ENCODE results near the gene SELENOO.

Gene SELENOO

DNA sequence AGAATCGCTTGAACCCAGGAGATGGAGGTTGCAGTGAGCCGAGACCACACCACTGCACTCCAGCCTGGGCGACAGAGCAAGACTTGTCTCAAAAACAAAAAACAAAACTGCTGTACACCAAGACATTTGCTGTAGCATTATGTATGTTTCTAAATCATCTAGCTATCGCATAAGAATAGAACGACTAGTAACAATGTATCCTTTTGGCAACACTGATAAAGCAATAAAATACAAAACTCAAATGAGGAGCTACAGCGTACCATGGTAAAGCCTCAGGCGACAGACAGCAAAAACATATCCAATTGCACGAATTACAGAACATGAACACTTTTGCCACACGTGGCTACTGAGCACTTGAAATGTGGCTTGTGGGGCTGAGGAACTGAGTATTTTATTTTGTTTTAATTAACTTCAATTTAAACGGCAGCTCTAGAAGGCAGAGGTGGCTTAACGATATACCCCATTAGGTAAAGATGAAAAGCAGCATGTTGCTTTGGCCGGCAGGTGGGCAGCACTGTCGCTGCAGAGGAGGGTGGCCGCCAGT is 41.7 kb downstream of the SELENOO start:
- peak; percentile 20 for FAIRE-seq
- DNase-seq (ENCODE audit: insufficient read length, low spot score) = no peak
- TF ChIP-seq PAX5 (IDR thresholded peaks at IDR 0.05; ENCODE audit: insufficient read depth, low read length, severe bottlenecking) (no peak), POLR2A (IDR thresholded peaks at IDR 0.05; ENCODE audit: low read depth, low read length) (no peak), POLR2AphosphoS5 (IDR thresholded peaks at IDR 0.05; ENCODE audit: low read depth, low read length) (no peak), TAF1 (IDR thresholded peaks at IDR 0.05; ENCODE audit: low read depth, low read length) (no peak), POU2F2 (IDR thresholded peaks at IDR 0.05; ENCODE audit: low read depth, low read length) (no peak), SPI1 (IDR thresholded peaks at IDR 0.05; ENCODE audit: low read depth, low read length) (no peak)

DNA sequence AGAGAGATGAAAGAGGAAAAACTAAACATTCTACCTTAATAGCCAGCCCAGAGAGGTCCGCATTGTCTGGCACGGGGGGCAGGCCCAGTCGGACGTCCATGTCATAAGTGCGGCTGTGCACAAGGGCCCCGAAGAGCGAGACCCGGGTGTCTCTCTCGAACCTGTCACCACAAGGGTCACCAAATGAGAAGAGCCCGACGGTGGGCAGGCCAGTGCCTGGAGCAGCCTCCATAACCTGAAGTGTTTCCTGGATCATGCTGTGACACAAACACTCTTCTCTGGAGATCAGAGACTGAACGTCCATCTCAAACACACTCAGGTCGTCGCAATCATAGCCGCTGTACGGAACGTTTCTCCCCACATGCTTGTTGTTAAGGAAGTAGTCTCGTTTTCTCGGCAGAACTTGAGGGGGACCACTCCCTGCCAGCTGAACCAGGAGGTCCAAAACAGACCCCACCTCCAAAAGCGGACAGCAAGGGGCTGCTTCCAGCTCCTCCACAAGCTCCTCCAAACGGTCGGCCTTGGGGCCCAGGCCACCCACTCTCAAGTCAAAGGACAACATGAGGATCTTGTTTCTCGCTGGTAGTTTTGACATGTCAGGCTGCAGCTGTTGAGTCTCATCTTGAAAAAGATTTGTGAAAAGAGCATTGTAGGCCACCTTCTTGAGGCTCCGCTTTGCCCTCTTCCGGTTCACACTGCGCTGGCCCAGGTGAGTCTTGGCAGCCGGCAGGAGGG is 43.0 kb downstream of the SELENOO start:
- TF ChIP-seq POLR2A (IDR thresholded peaks at IDR 0.05; ENCODE audit: low read depth, low read length) (no peak), POLR2AphosphoS5 (IDR thresholded peaks at IDR 0.05; ENCODE audit: low read depth, low read length) (no peak), SPI1 (IDR thresholded peaks at IDR 0.05; ENCODE audit: low read depth, low read length) (no peak), POU2F2 (IDR thresholded peaks at IDR 0.05; ENCODE audit: low read depth, low read length) (no peak), PAX5 (IDR thresholded peaks at IDR 0.05; ENCODE audit: insufficient read depth, low read length, severe bottlenecking) (no peak), TAF1 (IDR thresholded peaks at IDR 0.05; ENCODE audit: low read depth, low read length) (no peak)
- DNase-seq (ENCODE audit: insufficient read length, low spot score) (no peak), FAIRE-seq (no peak)

DNA sequence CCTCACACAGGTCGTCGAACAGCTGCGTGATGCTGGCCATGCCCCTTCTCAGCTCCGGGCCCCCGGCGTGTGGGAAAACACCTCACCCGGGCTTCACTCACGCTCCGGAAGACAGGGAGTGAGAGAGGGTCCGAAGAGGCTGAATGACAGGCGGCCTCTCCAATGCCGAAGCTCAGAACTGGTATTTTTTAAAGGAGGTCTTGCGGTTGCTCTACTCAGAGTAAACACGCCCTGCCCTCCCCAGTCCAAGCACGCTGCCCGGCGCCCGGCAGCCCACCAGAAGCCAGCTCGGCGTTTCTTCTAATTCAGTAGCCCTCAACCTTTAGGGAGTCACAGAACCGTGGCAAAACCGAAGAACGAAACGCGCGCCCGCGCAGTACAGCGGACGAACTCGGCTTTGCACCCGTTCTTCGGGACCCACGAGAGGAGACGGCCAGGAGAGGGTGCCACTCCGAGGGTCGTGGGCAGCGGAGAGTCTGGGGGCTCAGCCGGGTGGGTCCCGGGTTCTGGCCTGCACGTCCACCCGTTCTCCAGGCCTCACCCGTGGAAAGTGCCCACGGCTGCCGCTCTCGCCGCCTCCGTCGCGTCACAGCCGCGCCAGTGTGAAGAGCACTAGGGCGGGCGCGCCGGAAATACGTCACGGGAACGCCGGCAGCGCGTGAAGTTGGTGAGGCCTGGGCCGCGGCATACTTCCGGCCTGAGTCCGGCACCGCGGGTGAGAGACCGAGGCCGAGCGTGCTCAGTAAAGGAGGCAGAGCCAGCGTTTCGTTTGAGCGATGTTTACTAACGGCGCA is 43.8 kb downstream of the SELENOO start, which contains the start of gene TUBGCP6:
TUBGCP6 (minus strand) TSS at position 604 of the 794 bp plus-strand sequence; CDS start at position 40, 564 bp downstream.
- TF ChIP-seq POLR2A (IDR thresholded peaks at IDR 0.05; ENCODE audit: low read depth, low read length) (peak; percentile 85), POLR2AphosphoS5 (IDR thresholded peaks at IDR 0.05; ENCODE audit: low read depth, low read length) (peak; percentile 93), SPI1 (IDR thresholded peaks at IDR 0.05; ENCODE audit: low read depth, low read length) (no peak), PAX5 (IDR thresholded peaks at IDR 0.05; ENCODE audit: insufficient read depth, low read length, severe bottlenecking) (peak; percentile 72), POU2F2 (IDR thresholded peaks at IDR 0.05; ENCODE audit: low read depth, low read length) (peak; percentile 11; the same call in 1 of the 2 replicates), TAF1 (IDR thresholded peaks at IDR 0.05; ENCODE audit: low read depth, low read length) (peak; percentile 69)
- peak; percentile 99 for FAIRE-seq
- peak; percentile 96 for DNase-seq (ENCODE audit: insufficient read length, low spot score)

DNA sequence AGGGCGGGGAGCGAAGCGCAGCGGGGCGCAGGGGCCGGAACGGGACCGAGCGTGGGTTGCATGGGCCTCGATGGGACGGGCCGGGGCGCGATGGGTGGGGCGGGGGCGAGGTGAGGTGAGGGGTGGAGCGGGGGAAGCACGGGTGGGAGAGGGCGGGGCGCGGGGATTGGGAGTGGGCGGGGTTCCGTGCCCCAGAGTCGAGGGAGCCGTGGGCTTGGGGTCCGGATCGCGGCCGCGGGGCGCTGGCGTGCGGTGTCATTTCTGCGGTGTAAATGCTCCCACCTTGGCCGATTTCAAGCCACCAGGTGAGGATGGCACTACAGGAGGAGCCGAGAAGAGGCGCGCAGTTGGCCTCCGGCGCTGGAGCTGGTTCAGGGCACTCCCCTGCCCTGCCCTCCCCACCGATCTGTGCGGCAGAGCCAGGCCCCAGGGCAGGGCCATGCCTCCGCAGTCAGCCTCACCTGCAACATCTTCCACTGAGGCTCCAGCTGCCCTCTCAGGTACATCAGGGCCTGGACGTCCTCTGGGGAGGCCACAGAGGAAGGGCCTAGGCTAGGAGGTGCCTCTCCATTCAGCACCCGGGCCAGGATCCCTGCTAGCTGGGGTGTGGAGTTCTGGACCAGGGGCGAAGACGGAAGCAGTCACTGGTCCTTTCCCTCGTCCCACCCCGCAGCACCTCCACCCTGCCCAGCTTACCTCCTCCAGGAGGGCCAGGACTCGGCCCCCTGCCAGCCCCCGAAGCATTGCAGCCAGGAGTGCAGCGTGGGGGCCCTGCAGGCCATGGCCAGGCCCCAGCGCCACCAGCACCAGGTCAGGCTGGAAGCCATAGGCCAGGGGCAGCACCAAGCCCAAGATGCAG is 44.6 kb downstream of the SELENOO start:
- FAIRE-seq = no peak
- TF ChIP-seq POLR2AphosphoS5 (IDR thresholded peaks at IDR 0.05; ENCODE audit: low read depth, low read length) = no peak; the same call in 1 of the 2 replicates
- TF ChIP-seq POLR2A (IDR thresholded peaks at IDR 0.05; ENCODE audit: low read depth, low read length) = no peak
- no peak for TF ChIP-seq TAF1 (IDR thresholded peaks at IDR 0.05; ENCODE audit: low read depth, low read length)
- no peak for TF ChIP-seq POU2F2 (IDR thresholded peaks at IDR 0.05; ENCODE audit: low read depth, low read length)
- no peak for TF ChIP-seq SPI1 (IDR thresholded peaks at IDR 0.05; ENCODE audit: low read depth, low read length)
- no peak for TF ChIP-seq PAX5 (IDR thresholded peaks at IDR 0.05; ENCODE audit: insufficient read depth, low read length, severe bottlenecking)
- no peak for DNase-seq (ENCODE audit: insufficient read length, low spot score)

DNA sequence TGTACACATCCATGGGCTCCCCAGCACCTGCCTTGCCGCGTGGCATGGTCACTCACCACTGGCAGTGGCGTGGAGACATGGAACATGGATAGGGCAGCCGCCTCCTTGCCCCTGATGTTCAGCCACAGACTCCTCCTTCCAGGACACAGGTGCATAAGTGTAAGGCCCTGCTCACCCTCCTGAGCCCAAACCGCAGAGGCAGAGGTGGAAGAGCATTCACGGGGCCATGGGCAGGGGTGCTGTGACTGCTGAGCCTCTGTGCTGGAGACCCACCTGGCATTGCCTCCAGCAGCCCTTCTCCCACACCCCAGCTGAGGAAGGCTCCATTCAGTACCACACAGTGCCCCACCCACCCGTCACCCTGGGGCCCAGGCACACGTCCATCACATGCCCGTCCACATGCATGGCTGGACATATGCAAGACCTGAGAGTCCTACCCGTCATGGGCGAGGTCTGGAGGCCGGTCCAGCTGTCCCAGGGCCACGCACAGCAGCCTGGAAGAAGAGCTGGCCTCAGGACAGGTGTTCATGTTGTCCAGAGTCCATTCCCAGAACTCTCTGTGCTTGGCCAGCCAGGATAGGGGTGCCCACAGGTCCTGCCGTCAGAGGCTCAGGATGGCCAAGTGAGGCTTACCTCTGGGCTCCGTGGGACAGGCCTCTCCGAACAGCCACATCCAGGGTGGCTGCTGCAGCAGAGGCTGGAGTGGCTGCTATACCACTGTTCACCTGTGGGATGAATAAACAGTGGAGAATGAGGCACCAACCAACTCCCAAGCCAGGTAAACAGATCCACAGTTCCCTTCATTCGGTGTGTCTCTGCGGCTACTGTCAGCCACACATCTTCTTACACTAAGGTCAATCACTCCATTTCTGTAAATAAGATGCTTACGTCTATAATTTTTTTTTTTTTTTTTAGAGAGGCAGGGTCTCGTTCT is 45.7 kb downstream of the SELENOO start:
- no peak for DNase-seq (ENCODE audit: insufficient read length, low spot score)
- TF ChIP-seq POLR2A (IDR thresholded peaks at IDR 0.05; ENCODE audit: low read depth, low read length) = peak; percentile 13; the same call in 1 of the 2 replicates
- TF ChIP-seq SPI1 (IDR thresholded peaks at IDR 0.05; ENCODE audit: low read depth, low read length) = no peak
- no peak for FAIRE-seq

DNA sequence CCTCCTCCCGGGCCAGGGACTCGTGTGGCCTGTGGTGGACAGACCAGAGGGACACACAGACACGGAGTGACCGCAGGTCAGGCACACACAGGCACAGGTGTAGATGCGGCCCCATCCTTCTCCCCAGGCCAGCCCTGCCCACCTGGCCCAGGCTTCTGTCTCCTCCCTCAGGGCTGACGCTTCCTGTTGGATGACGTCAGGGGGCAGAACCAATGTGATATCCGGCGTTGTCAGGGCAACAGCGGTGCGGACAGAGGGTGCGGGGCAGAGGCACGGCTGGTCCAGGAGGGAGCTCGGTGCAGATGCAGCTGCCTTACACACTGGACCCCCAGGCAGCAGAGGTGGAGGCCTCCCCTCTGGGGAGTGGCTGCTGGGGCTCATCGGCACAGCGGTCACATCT is 46.9 kb downstream of the SELENOO start:
- DNase-seq (ENCODE audit: insufficient read length, low spot score) = no peak
- peak; percentile 93 for FAIRE-seq
- peak; percentile 52; the same call in 1 of the 2 replicates for TF ChIP-seq POU2F2 (IDR thresholded peaks at IDR 0.05; ENCODE audit: low read depth, low read length)
- peak; percentile 52 for TF ChIP-seq POLR2AphosphoS5 (IDR thresholded peaks at IDR 0.05; ENCODE audit: low read depth, low read length)
- no peak for TF ChIP-seq PAX5 (IDR thresholded peaks at IDR 0.05; ENCODE audit: insufficient read depth, low read length, severe bottlenecking)
- no peak; the same call in 1 of the 2 replicates for TF ChIP-seq POLR2A (IDR thresholded peaks at IDR 0.05; ENCODE audit: low read depth, low read length)
- TF ChIP-seq TAF1 (IDR thresholded peaks at IDR 0.05; ENCODE audit: low read depth, low read length) = no peak
- no peak for TF ChIP-seq SPI1 (IDR thresholded peaks at IDR 0.05; ENCODE audit: low read depth, low read length)

DNA sequence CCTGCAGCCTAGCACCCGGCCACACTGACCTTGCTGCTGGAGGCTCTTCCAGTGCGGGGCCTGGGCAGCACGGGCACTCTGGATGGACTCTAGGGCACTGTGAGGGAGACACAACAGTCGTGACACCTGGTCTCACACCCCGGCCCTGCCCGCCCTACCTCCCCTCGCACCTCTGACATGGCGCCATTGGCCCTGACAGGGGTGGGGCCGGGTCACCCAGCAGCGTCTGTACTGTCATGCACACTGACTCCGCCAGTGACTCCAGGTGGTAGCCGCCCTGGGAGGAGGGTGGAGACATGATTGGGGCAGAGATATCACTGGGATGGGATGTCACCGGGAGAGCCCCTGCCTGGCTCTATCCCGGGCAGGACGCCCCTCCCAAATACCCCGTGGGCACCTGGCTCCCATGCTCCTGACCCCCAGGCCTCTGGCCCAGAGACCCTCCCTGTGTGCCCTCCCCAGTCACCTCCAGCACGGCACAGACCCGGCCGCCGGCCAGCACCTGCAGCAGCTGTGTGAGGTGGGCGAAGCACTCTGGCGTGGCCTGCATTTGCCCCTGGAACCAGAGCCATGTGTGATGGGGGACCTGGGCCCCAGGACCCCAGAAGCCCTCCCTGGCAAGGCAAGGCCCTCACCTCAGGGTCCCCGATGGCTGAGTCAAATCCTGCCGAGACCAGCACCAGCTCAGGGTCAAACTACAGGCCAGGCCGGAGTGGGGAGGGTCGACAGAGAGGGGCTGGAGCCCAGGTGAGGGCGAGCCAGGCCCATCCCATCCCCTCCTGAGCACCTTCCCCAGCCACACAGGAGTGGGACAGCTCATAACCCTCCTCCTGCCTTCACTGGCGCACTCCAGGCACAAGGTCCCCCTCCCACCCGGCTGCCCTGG is 47.6 kb downstream of the SELENOO start:
- TF ChIP-seq POU2F2 (IDR thresholded peaks at IDR 0.05; ENCODE audit: low read depth, low read length) (no peak), SPI1 (IDR thresholded peaks at IDR 0.05; ENCODE audit: low read depth, low read length) (no peak), POLR2A (IDR thresholded peaks at IDR 0.05; ENCODE audit: low read depth, low read length) (no peak), TAF1 (IDR thresholded peaks at IDR 0.05; ENCODE audit: low read depth, low read length) (no peak)
- no peak for DNase-seq (ENCODE audit: insufficient read length, low spot score)
- FAIRE-seq = no peak
